Measurements from ENCODE around the gene ARHGAP21. TPM values are rescaled to one million over a fixed set of nuclear protein-coding genes. Genes with fewer than 3 reads are reported as not detected.

ARHGAP21 gene
- total RNA-seq, 1 donor from 2014 or later = 69.7 TPM

DNA sequence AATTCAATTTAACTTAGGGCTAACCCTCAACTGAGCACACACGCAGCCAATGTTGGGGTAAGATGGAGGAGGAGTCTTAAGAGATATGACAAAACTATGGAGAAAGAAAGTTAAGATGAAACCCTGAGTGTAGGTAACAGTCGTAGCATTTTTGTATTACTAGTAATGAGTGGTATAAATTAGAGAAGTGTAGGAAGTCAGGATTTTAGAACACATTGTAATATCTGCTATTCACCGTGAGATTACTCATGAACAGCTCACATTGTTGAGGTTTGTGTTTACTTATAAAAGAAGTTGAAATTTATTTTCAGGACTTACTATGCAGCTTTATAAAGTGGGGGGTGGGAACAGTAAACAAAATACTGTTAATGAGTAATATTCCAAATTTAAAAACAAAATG, 107.2 kb downstream of the ARHGAP21 start:
- Mint-ChIP-seq H3K36me3 (peaks cover 28% of the 10 kb centered on the region), H3K27ac (no peak overlapping the region), H3K27me3 (no peaks in the 10 kb centered on the region)

DNA sequence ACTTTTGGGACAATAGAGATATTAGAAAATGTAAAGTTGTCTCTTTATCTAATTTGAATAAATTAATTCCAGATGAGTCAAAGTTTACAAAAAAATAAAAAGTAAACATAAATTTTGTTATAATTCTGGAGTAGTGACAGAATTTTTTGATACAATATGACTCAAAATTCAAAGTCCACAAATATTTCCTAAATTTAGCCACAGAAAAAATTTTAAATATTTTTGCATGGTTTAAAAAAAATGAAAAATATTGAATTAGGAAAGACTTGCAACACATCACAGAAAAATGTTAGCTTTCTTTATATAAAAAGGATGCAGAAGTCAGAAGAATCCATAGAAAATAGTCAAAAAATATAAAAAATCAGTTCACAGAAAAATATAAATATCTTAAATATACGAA, 117.7 kb downstream of the ARHGAP21 start:
- H3K4me3 Mint-ChIP-seq = no peak overlapping the region
- no peaks in the 10 kb centered on the region for H3K4me1 Mint-ChIP-seq (ENCODE audit: unreplicated experiment)
- peaks cover 19% of the 10 kb centered on the region for H3K36me3 Mint-ChIP-seq
- TF ChIP-seq, protein P1, sequence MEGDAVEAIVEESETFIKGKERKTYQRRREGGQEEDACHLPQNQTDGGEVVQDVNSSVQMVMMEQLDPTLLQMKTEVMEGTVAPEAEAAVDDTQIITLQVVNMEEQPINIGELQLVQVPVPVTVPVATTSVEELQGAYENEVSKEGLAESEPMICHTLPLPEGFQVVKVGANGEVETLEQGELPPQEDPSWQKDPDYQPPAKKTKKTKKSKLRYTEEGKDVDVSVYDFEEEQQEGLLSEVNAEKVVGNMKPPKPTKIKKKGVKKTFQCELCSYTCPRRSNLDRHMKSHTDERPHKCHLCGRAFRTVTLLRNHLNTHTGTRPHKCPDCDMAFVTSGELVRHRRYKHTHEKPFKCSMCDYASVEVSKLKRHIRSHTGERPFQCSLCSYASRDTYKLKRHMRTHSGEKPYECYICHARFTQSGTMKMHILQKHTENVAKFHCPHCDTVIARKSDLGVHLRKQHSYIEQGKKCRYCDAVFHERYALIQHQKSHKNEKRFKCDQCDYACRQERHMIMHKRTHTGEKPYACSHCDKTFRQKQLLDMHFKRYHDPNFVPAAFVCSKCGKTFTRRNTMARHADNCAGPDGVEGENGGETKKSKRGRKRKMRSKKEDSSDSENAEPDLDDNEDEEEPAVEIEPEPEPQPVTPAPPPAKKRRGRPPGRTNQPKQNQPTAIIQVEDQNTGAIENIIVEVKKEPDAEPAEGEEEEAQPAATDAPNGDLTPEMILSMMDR (conservative IDR thresholded peaks at IDR 0.05) = no peak
- H3K9me3 Mint-ChIP-seq = no peaks in the 10 kb centered on the region
- H3K27ac Mint-ChIP-seq = no peak overlapping the region
- DNase-seq (ENCODE audit: extremely low spot score, unreplicated experiment) = no peak
- H3K27me3 Mint-ChIP-seq = no peaks in the 10 kb centered on the region

More for the DNA sequence above, 107.2 kb downstream of the ARHGAP21 start:
- TF ChIP-seq, protein P1 (conservative IDR thresholded peaks at IDR 0.05) = no peak
- no peak for DNase-seq (ENCODE audit: extremely low spot score, unreplicated experiment)
- Mint-ChIP-seq H3K4me1 (ENCODE audit: unreplicated experiment) (peaks cover 8% of the 10 kb centered on the region), H3K9me3 (no peaks in the 10 kb centered on the region), H3K4me3 (no peak overlapping the region)

DNA sequence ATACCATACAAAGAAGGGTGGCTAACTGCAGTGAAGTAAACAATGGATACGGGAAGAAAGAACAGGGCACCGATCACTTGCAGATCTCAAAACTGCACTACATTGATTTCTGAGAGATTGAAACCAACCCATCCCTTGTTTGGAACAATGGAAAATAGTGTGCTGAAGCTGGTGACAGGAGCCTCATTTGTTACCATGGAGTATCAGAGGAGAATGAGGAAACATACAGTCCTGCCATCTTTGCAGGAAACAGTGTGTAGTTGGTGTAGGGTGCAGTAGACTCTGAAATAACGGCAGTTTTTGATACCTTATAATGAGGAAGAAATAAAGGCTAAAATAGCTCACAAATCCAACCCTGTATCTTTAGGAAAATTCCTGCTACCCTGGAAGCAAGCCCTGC, 118.5 kb downstream of the ARHGAP21 start:
- no peak for DNase-seq (ENCODE audit: extremely low spot score, unreplicated experiment)
- Mint-ChIP-seq H3K36me3 (peaks cover 25% of the 10 kb centered on the region), H3K27me3 (no peaks in the 10 kb centered on the region), H3K27ac (no peak overlapping the region), H3K9me3 (no peaks in the 10 kb centered on the region), H3K4me1 (ENCODE audit: unreplicated experiment) (no peaks in the 10 kb centered on the region), H3K4me3 (no peak overlapping the region)
- TF ChIP-seq, protein P1 (conservative IDR thresholded peaks at IDR 0.05) = no peak

DNA sequence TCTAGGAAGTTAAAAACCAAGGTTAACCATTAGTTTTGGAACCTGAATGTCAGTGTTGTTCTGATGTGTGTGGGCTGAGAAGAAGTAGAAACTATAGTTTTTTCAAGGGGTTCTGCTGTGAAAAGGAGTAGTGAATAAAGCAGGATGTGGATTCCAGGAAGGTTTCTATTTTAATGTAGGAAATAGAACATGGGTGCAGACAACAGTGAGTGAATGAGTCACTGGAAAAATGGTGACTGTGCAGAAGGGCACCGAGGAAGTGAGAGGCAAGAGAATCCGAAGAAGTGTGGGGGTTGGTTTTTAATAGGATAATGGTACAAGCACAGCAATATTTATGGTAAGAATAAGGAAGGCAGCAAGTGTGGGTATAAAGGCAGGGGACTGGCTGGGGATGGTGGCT, 120.4 kb downstream of the ARHGAP21 start:
- H3K36me3 Mint-ChIP-seq = peaks cover 34% of the 10 kb centered on the region
- no peak for DNase-seq (ENCODE audit: extremely low spot score, unreplicated experiment)
- H3K4me3 Mint-ChIP-seq = no peak overlapping the region
- H3K9me3 Mint-ChIP-seq = no peaks in the 10 kb centered on the region
- no peaks in the 10 kb centered on the region for H3K27me3 Mint-ChIP-seq
- no peaks in the 10 kb centered on the region for H3K4me1 Mint-ChIP-seq (ENCODE audit: unreplicated experiment)
- TF ChIP-seq, protein P1 (conservative IDR thresholded peaks at IDR 0.05) = no peak
- no peak overlapping the region for H3K27ac Mint-ChIP-seq

DNA sequence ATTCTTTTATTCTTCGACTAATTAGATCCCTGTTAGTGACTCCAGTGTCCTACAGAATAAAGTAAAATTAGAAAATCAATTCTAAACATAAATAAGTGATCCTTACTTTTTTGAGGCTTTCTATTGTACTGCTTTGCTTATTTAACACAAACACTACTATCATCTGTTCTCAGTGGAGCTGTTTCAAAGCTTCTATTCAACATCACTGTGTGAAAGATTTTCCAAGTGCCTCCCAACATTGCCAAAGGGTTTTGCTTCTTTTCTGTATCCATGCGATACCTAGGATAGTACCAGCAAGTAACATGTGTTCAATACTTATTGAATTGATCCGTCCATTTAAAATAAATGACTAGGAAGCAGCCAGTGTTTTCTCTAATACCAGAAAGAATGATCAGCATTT, 125.7 kb downstream of the ARHGAP21 start:
- no peak for DNase-seq (ENCODE audit: extremely low spot score, unreplicated experiment)
- H3K36me3 Mint-ChIP-seq = peaks cover 51% of the 10 kb centered on the region
- no peaks in the 10 kb centered on the region for H3K27me3 Mint-ChIP-seq
- H3K27ac Mint-ChIP-seq = no peak overlapping the region
- H3K9me3 Mint-ChIP-seq = no peaks in the 10 kb centered on the region
- TF ChIP-seq, protein P1 (conservative IDR thresholded peaks at IDR 0.05) = no peak
- H3K4me1 Mint-ChIP-seq (ENCODE audit: unreplicated experiment) = no peaks in the 10 kb centered on the region
- H3K4me3 Mint-ChIP-seq = no peak overlapping the region

DNA sequence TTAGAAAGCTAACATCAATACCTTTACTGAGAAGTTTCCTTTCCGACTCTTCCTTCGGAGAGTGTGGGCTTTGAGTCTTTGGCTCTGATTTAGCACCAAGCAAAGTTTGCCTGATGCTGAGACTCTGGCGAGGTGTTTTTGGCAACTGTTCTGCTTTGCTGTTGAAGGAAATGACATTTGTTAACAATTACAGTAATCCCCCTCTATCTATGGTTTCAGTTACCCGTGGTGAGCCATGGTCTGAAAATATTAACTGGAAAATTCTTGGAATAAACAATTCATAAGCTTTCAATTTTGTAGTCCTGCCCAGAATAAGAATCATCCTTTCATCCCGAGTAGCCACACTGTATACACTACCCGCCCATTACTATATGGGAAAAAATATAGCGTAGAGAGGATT, 126.3 kb downstream of the ARHGAP21 start:
- H3K4me1 Mint-ChIP-seq (ENCODE audit: unreplicated experiment) = no peaks in the 10 kb centered on the region
- H3K36me3 Mint-ChIP-seq = peaks cover 49% of the 10 kb centered on the region
- no peaks in the 10 kb centered on the region for H3K9me3 Mint-ChIP-seq
- TF ChIP-seq, protein P1 (conservative IDR thresholded peaks at IDR 0.05) = no peak
- H3K27ac Mint-ChIP-seq = no peak overlapping the region
- no peak for DNase-seq (ENCODE audit: extremely low spot score, unreplicated experiment)
- H3K4me3 Mint-ChIP-seq = no peak overlapping the region
- no peaks in the 10 kb centered on the region for H3K27me3 Mint-ChIP-seq
